ENCODE results near the gene ABI1. TPM values are rescaled to one million over a fixed set of nuclear protein-coding genes. Genes with fewer than 3 reads are reported as not detected.

The ABI1 gene
- total and polyA plus RNA-seq, 2 donors (not counting 3 experiments of a cell fraction or from before 2014, with no cell fraction given) = 58.8 to 59.1 TPM

DNA sequence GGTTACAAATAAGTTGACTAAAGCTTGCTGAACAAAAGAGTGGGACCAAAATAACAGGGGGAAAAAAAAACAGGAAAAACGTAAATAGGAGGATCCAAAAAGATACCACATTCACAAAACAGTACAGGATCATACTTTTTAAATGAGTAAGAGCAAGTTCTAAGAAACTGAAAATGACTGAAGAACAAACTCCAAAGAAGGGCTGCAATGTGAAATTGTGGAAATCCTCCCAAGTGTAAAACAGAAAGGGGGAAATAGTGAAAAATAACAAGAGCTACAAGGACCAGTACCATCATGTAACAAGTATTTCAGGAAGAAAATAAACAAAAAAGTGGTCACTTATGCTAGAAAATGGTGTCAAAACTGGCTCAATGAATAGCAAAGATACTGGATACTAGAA lies 116.9 kb downstream of the ABI1 start:
- Histone ChIP-seq H3K4me3 (replicated peaks in 1 of 3; ENCODE audit: insufficient read depth in 1 of 3, low read depth in 1 of 3, low read length in 3 of 3) (no peak overlapping the region), H3K36me3 (ENCODE audit: control insufficient read depth in 2 of 2, extremely low read depth in 1 of 2, insufficient read depth in 2 of 2, low read length in 2 of 2) (peaks cover 3 to 8% of the 10 kb centered on the region in 2 experiments), H2AFZ (ENCODE audit: low read depth, low read length) (no peak overlapping the region), H3K9ac (replicated peaks; ENCODE audit: extremely low read depth, insufficient read depth, low read length) (no peak overlapping the region), H4K20me1 (replicated peaks; ENCODE audit: control insufficient read depth, extremely low read depth, insufficient read depth, low read length) (no peaks in the 10 kb centered on the region), H3K27me3 (ENCODE audit: control insufficient read depth in 2 of 2, insufficient read depth in 2 of 2, low read length in 2 of 2) (no peaks in the 10 kb centered on the region), H3K79me2 (ENCODE audit: control insufficient read depth, insufficient read depth, low read length) (no peaks in the 10 kb centered on the region), H3K4me1 (ENCODE audit: control insufficient read depth, extremely low read depth, insufficient read depth, low read length) (no peaks in the 10 kb centered on the region), H3K4me2 (ENCODE audit: insufficient read depth, low read length) (no peak overlapping the region), H3K9me1 (replicated peaks; ENCODE audit: control insufficient read depth, extremely low read depth, insufficient read depth, low read length) (no peaks in the 10 kb centered on the region), H3K27ac (ENCODE audit: insufficient read depth, low read depth, low read length) (no peak overlapping the region), H3K9me3 (replicated peaks; ENCODE audit: control insufficient read depth, insufficient read depth, low read length) (no peaks in the 10 kb centered on the region)
- POLR2A ChIA-PET = no interaction called here
- dilution Hi-C loops (cut with MboI; ENCODE audit: extremely low pct_ligation_motif_present, low sequenced_read_pairs) = no loop called here
- TF ChIP-seq CTCF (IDR thresholded peaks at IDR 0.05; ENCODE audit: extremely low read depth in 1 of 2, insufficient read depth in 1 of 2, low read depth in 1 of 2, low read length in 2 of 2) (no peak), POLR2AphosphoS5 (IDR thresholded peaks at IDR 0.05; ENCODE audit: insufficient read depth, low read depth, low read length) (no peak), EZH2 (IDR thresholded peaks at IDR 0.05; ENCODE audit: borderline replicate concordance, low read depth, low read length, severe bottlenecking) (no peak), FOS (IDR thresholded peaks at IDR 0.05; ENCODE audit: borderline replicate concordance, insufficient read depth, low read length) (no peak), POLR2A (IDR thresholded peaks at IDR 0.05; ENCODE audit: low read depth, low read length) (no peak)
- no peak for FAIRE-seq
- no TSS peak for BruUV-seq (replicated peaks)
- CTCF ChIA-PET = no interaction called here
- DNase-seq (ENCODE audit: low read depth, low spot score) = no peak
- intact Hi-C loops (cut with micrococcal nuclease) = no loop called here

DNA sequence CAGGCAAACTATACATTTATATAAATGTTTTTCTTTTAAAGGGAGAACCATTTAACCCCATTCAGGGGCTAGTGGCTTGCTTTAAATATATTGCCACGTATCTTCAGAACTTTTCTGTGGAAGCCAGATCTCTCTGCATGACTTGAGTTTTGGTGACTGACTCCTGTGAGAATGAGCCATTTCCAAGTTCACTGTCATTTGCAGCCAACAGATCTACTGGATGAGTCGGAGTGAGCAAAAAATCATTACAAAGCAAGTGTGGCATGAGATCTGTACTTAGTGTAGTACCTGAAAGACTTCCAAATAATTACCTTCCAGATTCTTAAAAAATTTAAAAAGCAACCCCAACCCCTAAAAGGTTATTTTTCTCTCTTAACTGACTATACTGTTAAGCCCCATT lies 117.7 kb downstream of the ABI1 start:
- no peaks in the 10 kb centered on the region for H3K27me3 ChIP-seq (ENCODE audit: control insufficient read depth in 2 of 2, insufficient read depth in 2 of 2, low read length in 2 of 2)
- H3K9me1 ChIP-seq (replicated peaks; ENCODE audit: control insufficient read depth, extremely low read depth, insufficient read depth, low read length) = no peaks in the 10 kb centered on the region
- H3K4me1 ChIP-seq (ENCODE audit: control insufficient read depth, extremely low read depth, insufficient read depth, low read length) = no peaks in the 10 kb centered on the region
- dilution Hi-C loops (cut with MboI; ENCODE audit: extremely low pct_ligation_motif_present, low sequenced_read_pairs) (no loop called here), intact Hi-C loops (cut with micrococcal nuclease) (no loop called here)
- H3K4me2 ChIP-seq (ENCODE audit: insufficient read depth, low read length) = no peak overlapping the region
- no peak overlapping the region for H3K4me3 ChIP-seq (replicated peaks in 1 of 3; ENCODE audit: insufficient read depth in 1 of 3, low read depth in 1 of 3, low read length in 3 of 3)
- BruUV-seq (replicated peaks) = no TSS peak
- no peaks in the 10 kb centered on the region for H3K9me3 ChIP-seq (replicated peaks; ENCODE audit: control insufficient read depth, insufficient read depth, low read length)
- ChIA-PET POLR2A (no interaction called here), CTCF (no interaction called here)
- H2AFZ ChIP-seq (ENCODE audit: low read depth, low read length) = no peak overlapping the region
- H3K79me2 ChIP-seq (ENCODE audit: control insufficient read depth, insufficient read depth, low read length) = no peaks in the 10 kb centered on the region
- peaks cover 3 to 11% of the 10 kb centered on the region in 2 experiments for H3K36me3 ChIP-seq (ENCODE audit: control insufficient read depth in 2 of 2, extremely low read depth in 1 of 2, insufficient read depth in 2 of 2, low read length in 2 of 2)
- H4K20me1 ChIP-seq (replicated peaks; ENCODE audit: control insufficient read depth, extremely low read depth, insufficient read depth, low read length) = no peaks in the 10 kb centered on the region
- DNase-seq (ENCODE audit: low read depth, low spot score) = no peak
- H3K9ac ChIP-seq (replicated peaks; ENCODE audit: extremely low read depth, insufficient read depth, low read length) = no peak overlapping the region
- no peak overlapping the region for H3K27ac ChIP-seq (ENCODE audit: insufficient read depth, low read depth, low read length)
- no peak for FAIRE-seq
- TF ChIP-seq MYC (IDR thresholded peaks at IDR 0.05; ENCODE audit: low read depth, low read length) (no peak), FOS (IDR thresholded peaks at IDR 0.05; ENCODE audit: borderline replicate concordance, insufficient read depth, low read length) (no peak), EZH2 (IDR thresholded peaks at IDR 0.05; ENCODE audit: borderline replicate concordance, low read depth, low read length, severe bottlenecking) (no peak), JUN (IDR thresholded peaks at IDR 0.05; ENCODE audit: borderline replicate concordance, insufficient read depth, insufficient read length, low read depth) (no peak), POLR2AphosphoS5 (IDR thresholded peaks at IDR 0.05; ENCODE audit: insufficient read depth, low read depth, low read length) (no peak), GATA2 (IDR thresholded peaks at IDR 0.05; ENCODE audit: insufficient read depth, insufficient read length, low read depth, low read length) (no peak), POLR2A (IDR thresholded peaks at IDR 0.05; ENCODE audit: low read depth, low read length) (no peak), CTCF (IDR thresholded peaks at IDR 0.05; ENCODE audit: extremely low read depth in 1 of 2, insufficient read depth in 1 of 2, low read depth in 1 of 2, low read length in 2 of 2) (no peak)
- TF ChIP-seq, protein P1, sequence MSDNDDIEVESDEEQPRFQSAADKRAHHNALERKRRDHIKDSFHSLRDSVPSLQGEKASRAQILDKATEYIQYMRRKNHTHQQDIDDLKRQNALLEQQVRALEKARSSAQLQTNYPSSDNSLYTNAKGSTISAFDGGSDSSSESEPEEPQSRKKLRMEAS (IDR thresholded peaks at IDR 0.05; ENCODE audit: insufficient read depth, insufficient read length) = no peak
